Hypothalamus (tissue), 51 donors: Measurements from ENCODE around the gene CARD10.

Experiments used
- DNase-seq, 51 donors: peaks; one replicate each; lab custom pipeline; 2025; lab: John Stamatoyannopoulos, UW

The CARD10 gene

DNA sequence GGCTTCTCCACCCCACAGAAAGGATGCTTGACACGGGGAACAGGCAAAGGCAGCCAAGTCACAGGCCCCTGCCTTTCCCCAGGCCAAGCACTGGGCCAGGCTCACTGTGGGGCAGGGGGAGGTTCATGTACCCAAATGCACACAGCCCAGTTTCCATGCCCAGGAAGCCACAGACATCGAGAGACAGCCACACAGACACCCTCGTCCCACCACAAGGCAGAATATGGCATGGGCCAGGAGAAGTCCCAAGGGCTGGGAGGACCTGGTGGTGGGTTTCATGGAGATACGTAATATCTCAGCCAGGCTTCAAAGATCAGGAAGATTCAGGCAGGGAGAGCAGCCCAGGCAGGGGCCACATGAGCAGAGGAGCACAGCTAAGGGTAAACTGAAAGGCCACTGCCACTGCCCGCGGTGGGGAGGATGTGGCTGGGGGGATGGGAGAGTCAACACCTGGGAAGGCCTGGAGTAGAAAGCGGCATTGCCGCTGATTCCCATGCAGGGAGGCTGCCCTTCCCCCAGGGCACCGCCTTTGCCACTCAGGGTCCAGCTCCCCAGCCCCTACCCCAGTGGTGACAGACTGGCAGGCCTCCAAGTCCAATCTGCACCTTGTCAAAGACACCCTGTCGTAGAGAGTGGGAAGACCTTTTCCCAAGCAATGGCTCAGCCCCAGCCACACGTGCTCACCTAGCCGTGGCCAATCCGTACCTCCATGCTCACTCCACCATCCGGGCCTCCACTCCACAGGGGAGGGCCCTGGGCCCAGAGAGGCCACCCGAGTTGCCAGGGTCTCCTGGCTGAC lies 30.7 kb downstream of the CARD10 start:
- DNase-seq, result no peak

DNA sequence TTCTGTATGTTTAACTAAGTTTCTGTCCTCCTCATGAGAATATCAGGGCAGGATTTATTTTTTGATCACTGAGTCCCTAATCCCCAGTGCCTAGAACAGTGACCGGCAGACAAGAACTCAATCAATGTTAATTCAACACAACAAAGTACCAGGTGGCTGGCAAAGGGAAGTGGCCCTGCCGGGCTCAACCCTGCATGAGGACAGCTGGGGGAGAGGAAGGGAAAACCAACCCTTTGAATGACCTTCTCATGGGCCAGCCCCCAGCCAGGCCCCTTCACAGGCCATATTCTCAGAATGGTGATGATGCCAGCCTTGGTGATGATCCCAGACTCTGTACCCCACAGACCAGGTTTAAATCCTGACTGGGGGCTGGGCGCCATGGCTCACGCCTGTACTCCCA lies 31.6 kb downstream of the CARD10 start:
- no peak for DNase-seq

DNA sequence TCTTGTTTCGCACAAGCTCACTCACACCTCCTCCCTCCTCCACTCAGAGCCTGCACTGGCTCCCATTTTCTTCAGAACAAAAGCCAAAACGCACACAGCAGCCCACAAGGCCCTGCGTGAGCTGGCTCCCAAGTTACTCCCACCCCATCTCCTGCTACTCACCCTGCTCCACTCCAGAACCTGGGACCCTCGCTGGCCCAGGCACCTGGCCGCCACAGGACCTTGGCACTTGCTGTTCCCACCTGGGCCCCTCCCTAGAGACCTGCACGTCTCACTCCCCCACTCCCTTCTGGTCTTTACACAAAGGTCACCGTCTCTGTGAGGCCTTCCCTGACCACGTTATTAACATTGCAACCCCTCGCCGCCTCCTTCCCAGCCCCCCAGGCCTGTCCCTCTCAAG lies 32.1 kb downstream of the CARD10 start:
- DNase-seq, result no peak

DNA sequence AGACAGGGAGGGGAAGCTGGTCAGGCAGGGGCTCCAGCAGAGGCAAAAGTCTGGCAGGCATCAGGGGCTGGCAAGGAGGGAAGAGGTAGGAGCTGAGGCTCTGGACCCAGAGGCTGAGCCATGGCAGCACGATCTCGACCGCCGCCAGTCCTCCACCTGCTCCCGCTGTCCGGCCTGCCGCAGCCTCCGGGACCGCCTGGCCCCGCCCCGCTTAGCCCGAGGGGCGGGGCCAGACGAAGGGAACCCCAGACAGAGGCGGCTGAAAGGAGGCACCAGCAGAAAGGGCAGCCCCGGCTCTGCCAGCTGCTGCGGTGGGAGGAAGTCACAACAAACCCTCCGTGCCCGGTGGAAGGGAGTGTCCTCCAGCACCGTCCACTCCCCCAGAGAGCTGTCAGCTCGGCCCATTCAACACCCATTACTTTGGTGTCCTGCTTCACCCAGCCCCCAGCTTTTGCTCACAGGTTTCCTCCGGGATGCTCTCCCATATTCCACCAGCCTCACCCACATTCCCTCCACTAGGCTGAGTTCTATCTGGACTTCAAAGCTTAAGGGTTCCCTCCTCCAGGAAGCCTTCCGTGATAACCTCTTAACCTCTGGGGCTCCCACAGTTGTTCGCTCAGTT lies 32.9 kb downstream of the CARD10 start, which contains the start of gene MFNG:
Gene MFNG (minus strand): TSS at position 161 of the 622 bp plus-strand sequence. CDS start 207 bp downstream, outside the sequence.
- DNase-seq, result peak in 29 of 51 donors; percentile 4 to 57 (median 23)

DNA sequence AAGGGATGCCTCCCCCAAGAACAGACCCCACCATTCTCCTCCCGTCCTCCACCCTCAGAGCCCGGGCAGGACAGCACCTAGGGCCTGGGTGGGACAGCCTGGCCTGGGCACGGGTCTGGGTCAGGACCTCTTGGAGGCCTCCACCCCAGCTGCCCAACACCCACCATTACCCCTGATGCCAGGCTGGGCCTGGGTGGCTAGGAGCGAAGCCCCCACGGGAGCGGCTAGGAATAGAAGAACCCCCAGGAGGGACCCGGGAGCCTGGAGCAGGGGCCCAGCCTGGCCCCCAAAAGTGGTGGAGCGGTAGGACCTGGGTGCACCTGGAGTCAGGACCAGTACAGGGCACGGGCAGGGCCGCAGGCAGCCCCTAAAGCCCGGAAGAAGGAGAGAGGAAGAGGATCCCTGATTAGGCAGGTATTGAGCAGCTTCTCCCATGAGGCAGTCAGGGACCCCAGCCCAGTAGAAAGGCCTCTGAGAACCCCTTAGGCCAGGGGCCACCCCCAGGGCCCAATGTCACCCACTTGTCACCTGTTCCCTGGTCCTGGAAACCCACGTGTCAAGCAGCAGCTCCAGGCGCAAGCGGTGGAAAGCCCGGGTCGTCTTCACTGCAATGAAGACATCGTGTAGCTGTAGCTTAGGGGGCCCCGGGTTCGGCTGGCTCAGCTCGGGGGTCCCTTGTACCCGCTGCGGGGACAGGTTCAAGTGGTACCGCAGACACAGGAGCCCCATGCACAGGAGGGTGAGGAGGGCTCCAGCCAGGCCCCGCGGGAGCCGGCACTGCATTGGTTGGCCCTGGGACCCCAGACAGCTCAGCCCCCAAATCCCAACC lies 33.6 kb downstream of the CARD10 start:
- DNase-seq, result no peak

DNA sequence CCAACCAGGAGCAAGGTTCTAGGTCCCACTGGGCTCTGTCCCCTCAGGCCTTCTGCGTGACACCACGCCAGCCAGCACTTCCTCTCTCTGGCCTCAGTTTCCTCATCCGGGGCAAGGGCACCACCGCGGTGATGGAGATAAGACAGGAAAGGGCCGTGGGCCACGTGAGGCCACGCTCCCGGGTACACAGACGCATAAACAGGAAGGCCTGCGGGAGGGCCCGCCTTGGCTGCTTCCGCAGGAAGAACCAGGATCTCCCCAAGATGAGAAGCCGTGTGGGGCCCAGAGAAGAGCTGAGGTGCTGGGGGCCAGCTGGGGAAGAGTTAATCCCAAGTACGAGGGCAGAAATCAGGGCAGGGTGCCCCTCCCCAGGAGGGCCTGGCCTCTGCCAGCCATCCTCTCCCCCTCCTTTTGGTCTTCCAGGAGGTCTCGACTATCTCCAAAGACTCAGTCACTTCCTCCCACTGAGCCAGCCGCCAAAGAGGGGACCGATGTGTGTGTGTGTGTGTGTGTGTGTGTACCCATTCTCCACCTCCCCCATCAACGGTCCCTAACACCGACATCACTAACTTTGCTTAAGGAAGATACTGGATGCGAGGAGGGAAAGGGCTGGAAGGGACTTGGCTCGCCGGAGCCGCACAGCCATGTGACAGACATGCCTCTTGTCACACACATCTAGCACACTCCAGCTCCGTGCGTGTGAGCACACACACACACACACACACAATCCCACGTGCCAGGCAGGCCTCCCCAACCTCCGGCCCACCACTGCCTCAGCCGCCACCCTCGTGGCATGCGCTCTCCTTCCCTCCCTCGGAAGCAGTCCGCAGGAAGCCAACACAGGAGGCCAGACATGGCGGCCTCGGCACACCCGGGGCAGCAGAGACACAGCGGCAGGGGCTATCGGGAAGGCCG lies 34.5 kb downstream of the CARD10 start:
- peak in 35 of 51 donors; percentile 4 to 63 (median 30) for DNase-seq

DNA sequence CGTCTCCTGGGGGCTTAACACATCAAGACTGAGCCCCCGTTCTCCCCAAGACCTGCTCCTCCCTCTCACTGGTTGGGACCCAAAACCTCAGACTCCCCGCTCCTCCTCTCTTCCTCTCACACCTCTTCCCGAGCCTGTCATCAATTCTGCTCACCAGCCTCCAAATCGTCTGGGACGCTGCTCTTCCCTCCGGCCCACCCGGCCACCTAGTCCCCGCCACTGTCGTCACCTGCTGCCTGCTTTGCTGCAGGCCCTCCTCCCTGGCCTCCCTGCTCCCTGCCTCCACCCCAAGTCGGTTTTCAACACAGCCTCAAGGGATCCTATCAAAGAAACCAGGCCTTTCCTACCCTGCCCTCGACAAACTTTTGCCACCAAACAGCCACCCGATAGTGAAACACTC lies 36.2 kb downstream of the CARD10 start:
- DNase-seq, result no peak

DNA sequence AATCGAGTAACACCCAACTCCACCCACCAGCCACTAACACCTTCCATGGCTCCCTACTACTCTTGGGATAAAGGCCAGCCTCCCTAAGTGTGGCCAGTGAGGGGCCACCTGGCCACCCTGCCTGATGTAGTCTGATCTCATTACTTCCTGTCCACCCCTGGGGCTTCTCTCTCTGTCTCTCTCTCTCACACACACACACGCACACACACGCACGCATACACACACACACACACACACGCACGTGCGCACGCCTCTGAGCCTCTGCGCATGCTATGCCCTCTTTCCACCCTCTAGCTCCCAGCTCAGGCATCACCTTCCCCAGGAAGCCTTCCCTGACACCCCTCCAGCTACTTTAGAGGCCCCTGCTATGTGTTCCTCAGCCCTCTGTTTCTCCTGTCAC lies 37.0 kb downstream of the CARD10 start:
- DNase-seq, result no peak

DNA sequence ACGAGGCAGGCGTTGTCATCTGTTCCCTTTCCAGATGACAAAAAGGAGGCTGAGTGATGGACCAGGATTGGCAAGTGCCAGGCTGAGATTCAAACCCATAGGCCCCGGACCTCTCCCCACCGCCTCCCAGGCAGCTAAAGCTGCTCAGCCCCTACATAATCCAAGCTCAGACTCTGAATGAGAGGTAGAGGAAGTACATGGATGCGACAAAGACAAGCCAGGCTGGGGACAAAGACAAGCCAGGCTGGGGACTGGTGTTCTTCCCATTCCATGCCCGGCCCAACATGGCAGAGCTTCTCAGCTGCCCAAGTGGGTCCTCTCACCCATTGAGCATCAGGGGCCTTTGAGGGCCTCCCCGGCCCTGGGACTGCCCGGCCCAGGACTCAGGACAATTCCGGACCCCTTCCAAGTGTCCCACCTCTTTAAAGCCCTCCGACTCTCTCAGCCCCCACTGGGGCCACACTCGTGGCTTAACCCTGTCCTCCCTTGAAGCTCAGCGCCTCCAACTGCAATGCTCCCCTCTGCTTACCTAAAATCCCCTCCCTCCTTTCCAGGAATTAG lies 37.8 kb downstream of the CARD10 start:
- DNase-seq, result no peak

DNA sequence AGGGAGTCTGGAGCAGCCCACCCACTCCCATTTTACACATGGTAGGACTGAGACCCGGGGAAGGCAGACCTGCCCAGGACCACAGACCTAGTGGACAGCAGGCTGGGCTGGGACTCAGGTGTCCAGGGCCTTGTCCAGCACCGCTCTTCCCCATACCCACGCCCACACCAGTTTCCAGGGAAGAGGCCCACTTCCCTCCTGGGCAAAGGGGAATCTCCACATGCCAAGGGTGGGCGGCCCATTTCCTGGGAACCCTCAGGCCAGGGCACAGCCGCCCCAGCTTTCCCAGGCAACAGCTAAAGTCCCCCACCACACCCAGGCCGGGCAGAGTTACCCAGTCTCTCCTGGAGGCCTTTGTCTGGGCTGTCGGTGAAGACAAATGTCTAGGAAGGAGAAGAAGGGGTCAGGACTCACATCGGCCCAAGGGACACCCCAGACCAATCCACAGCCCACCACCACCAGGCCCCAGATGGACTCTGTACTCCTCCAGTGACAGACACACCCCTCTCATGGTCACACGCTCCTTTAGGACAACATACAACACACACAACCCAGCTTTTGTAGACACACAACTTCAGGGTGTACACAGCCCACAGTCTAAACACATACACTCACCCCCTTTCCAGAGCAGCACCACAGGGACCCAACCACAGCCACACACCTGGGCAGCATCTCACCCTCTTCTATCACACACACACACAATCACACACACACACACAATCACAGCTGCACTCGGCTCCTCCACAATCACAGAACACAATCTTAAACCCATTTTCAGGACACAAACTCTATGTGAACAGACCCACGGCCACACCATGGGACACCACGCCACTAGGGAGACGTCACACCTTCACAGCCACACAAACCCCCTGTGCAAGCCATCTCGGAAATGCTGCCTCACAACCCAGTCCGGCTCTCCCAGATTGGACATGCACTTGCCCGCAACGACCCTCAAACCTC lies 38.5 kb downstream of the CARD10 start:
- DNase-seq, result no peak

DNA sequence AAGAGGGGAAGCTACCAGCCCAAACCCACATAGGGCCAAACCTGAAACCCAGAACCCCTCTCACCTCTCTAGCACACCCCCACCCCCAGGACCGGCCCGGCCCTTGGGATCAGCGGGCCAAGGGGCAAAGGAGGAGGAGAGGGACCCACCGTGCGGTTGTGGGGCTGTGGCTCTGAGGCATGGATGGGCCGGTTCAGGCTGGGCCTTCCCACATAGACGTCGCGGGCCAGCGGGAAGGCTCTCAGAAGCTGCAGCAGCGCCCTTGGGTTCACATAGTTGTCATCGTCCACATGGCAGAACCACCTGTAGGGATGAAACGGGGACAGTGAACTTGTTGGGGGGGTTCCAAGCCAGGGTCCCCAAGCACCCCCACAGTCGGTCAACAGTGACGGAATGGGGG lies 40.0 kb downstream of the CARD10 start:
- no peak for DNase-seq

DNA sequence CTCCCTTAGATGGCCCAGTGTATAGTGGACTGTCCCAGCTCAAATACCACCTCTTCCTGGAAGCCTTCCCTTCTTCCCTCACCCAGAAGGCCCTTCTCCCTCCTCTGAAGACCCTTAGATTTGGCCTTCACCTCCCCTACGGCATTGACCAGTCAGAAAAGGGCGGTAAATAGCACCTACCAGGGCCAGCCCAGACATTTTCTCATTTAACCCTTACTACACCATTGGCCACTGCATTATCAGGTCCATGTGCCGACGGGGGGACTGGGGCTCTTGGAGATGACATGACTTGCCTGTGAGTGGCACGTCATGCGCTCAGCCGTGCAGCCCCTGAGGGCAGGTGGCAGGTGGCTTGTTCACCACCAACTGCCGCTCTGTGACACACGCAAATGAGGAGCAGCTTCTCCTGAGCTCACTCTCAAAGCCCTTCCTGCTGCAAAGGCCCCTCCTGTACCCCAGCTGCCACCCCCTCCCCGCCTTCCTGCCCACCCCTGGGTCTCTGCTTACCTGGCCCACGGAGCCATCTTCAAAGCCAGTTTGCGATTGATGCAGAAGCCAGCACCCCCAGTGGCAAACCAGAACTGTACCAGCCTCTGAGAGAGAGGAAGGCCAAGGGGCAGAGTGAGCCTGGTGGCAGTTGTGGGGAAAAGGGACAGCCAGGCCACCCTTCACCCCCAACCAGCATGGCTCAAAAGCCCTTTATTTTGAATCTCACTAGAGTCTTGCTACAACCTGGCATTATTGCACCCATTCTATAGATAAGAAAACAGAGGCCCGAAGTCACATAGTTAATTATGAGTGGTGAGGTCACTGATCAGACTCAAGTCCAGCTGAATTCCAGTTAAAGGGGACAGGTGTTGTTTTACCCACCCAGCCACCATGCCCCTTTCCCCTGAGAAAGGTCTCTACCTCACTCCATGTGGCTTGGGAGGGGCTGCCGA lies 42.6 kb downstream of the CARD10 start:
- no peak for DNase-seq

DNA sequence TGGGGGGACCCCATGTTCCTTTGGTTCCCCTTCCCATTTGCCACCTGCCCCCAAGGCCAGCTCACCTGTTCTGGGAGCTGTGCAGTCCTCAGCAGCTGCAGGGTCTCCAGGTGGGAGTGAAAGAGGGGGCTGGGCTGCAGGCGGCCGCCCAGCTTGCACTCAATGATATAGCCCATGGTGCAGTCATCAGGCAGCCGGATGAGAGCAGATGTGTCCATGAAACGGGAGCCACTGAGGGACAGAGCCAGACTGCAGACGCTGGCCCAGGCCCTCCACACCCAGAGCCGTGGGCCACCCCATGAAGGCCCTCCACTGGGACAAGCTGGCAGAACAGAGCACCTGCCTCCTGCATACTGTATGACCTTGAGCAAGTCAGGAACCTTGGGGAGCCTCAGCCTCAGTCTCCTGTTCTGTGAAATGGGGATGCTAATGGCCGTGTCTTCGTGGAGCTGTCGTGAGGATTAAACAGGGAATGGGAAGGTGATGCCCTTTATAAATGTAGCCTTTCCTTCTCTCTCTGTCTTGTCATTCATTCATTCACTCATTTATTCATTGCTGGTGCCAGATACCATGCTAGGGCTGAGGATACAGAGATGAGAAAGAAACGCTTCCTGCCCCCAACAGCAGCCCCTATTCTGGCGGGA lies 44.6 kb downstream of the CARD10 start:
- DNase-seq, result no peak

DNA sequence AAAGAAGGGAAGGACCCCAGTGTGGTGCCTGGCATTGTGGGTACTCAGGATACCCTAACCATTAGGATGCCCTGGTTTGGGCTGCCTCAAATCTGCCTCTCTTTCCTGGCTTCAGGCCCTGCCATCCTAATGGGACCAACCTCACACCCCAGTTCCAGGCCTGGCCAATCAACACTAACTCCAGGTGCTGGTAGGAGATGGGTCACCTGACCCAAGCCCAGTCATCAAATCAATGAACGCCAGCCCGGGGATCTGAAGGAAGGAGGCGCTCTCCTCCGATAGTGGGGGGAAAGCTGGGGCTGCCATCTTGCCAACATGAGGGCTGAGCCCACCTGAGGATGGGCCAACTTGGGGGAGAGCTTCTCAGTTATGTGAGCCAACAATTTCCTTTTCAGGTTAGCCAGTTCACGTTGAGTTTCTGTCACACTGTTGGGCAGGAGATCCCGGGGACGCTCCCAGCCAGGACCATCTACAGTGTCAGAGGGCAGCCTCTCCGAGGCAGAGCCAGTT lies 45.7 kb downstream of the CARD10 start:
- no peak for DNase-seq

DNA sequence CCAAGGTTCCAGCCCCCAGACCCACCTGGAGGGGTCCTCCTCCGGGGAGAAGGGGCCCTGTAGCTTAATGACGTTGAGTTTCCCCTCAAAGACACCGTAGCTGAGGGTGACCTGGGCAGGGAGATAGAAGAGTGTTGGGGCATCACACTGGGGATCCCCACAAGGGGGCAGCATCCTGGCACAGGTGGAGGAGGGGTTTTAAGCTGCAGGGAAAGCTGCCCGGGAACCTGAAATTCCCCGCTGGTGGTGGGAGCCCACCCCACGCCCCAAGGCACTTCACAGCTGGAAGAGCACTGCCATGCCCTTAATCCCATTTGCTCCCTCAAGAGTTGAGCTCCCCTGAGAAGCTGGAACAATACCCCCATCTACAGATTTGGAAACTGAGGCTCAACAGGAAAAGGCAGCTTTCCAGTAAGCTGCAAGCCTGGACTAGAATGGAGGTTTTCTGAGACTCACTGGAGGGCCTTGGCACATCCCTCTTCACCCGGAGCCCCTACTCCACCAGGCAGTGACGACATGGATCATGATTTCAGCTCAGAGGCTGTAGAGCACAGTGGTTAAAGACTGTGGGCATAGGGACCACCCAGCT lies 46.7 kb downstream of the CARD10 start:
- no peak for DNase-seq

DNA sequence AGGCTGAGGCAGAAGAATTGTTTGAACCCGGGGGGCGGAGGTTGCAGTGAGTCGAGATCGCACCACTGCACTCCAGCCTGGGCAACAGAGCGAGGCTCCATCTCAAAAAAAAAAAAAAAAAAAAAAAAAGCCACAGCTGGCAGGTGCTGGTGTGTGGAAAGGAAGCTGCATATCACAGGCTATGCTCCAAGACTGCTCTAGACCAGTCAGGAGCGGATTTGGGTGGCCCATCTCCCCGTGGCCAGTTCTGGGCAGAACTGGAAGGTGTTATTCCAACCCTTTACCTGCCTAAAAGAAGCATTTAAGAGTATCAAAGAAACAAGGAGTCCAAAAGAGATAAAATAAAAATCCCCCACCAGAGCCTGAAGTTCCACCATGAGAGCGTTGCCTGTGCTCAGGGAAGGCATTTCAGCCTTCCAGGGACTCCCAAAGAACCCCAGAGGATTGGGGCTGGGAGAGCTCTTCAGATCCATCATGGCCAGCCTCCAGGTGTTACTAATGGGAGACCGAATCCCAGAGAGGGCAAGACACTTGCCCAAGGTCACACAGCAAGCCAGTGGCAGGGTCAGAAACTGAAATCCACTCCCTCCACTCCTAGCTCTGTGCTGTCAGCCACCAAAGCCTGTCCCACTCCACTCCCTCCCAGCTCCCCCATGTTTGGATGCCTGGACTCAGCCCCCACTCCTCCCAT lies 47.3 kb downstream of the CARD10 start:
- no peak for DNase-seq
